Esophagus mucosa (tissue), 1 donor: ENCODE measurements around the gene STAMBPL1. TPM values are rescaled to one million over a fixed set of nuclear protein-coding genes. Genes with fewer than 3 reads are reported as not detected.

Source experiments
- ATAC-seq: fragments of 200-7000 bp; cut with Tn5 transposase; one replicate; pipeline ENCODE4 v1.9.1; 2020
- total RNA-seq: library from RNA; stranded (reverse); gene quantifications from one replicate; pipeline ENCODE4 v1.2.4, GENCODE V29; 2023
- donor health status: DM: yes; HTN: yes; CAD: no.

The STAMBPL1 gene
- total RNA-seq, 1 donor from 2014 or later, result 2.5 TPM

GRCh38 chr10:88895250-88895649 is 15.2 kb downstream of the STAMBPL1 start:
- ATAC-seq, result no peak

GRCh38 chr10:88896372-88896993 is 16.4 kb downstream of the STAMBPL1 start:
- ATAC-seq, result no peak

- no peak for ATAC-seq
These were observed 17.2 kb downstream of the STAMBPL1 start for GRCh38 chr10:88896994-88897853.

GRCh38 chr10:88898727-88899126 is 18.7 kb downstream of the STAMBPL1 start:
- ATAC-seq, result no peak

GRCh38 chr10:88899886-88900285 is 19.8 kb downstream of the STAMBPL1 start:
- no peak for ATAC-seq

GRCh38 chr10:88901206-88901983 is 21.4 kb downstream of the STAMBPL1 start:
- peak; percentile 35 for ATAC-seq

GRCh38 chr10:88901984-88902789 is 22.1 kb downstream of the STAMBPL1 start:
- ATAC-seq, result no peak

- ATAC-seq, result no peak
These were observed 23.7 kb downstream of the STAMBPL1 start for GRCh38 chr10:88903715-88904114.

GRCh38 chr10:88906921-88907320 is 26.9 kb downstream of the STAMBPL1 start:
- no peak for ATAC-seq

- no peak for ATAC-seq
These were observed 28.1 kb downstream of the STAMBPL1 start for GRCh38 chr10:88908194-88908593.

- ATAC-seq, result no peak
These were observed 31.1 kb downstream of the STAMBPL1 start for GRCh38 chr10:88911116-88911515.

- ATAC-seq, result no peak
These were observed 31.8 kb downstream of the STAMBPL1 start for GRCh38 chr10:88911851-88912250.

GRCh38 chr10:88913127-88913526 is 33.1 kb downstream of the STAMBPL1 start:
- no peak for ATAC-seq

- no peak for ATAC-seq
These were observed 33.7 kb downstream of the STAMBPL1 start for GRCh38 chr10:88913788-88914187.

- ATAC-seq, result no peak
These were observed 35.7 kb downstream of the STAMBPL1 start for GRCh38 chr10:88915781-88916180.

GRCh38 chr10:88916231-88916630 is 36.2 kb downstream of the STAMBPL1 start:
- ATAC-seq, result no peak

- ATAC-seq, result no peak
These were observed 36.9 kb downstream of the STAMBPL1 start for GRCh38 chr10:88916986-88917385.

GRCh38 chr10:88918191-88918905 is 38.3 kb downstream of the STAMBPL1 start:
- ATAC-seq, result no peak

- no peak for ATAC-seq
These were observed 39.0 kb downstream of the STAMBPL1 start for GRCh38 chr10:88919041-88919440.

GRCh38 chr10:88920198-88920597 is 40.2 kb downstream of the STAMBPL1 start:
- ATAC-seq, result no peak

- no peak for ATAC-seq
These were observed 41.0 kb downstream of the STAMBPL1 start for GRCh38 chr10:88920986-88921593.
